HPDE6-E6E7 (cell line): ENCODE measurements around the gene FITM1.

Experiments used
- DNase-seq: peaks from one replicate; pipeline ENCODE4 v3.0.0; 2011; ENCODE audit warnings: missing footprints; ENCODE audit errors: extremely low spot score

Gene FITM1

GRCh38 chr14:24139272-24139934 lies 8.9 kb downstream of the FITM1 start:
- no peak for DNase-seq

GRCh38 chr14:24141097-24141880 lies 10.8 kb downstream of the FITM1 start, which contains the start of gene EMC9:
TSS of gene EMC9 (minus strand) at chr14:24141591. CDS start at chr14:24141304, 287 bp downstream.
- peak; percentile 95 for DNase-seq

GRCh38 chr14:24143511-24143910 lies 13.1 kb downstream of the FITM1 start:
- DNase-seq = no peak

- DNase-seq = no peak
Observed at GRCh38 chr14:24144451-24144850, 14.0 kb downstream of the FITM1 start.

- DNase-seq = no peak
Observed at GRCh38 chr14:24145219-24145618, 14.8 kb downstream of the FITM1 start.

GRCh38 chr14:24145690-24146452 lies 15.4 kb downstream of the FITM1 start:
- no peak for DNase-seq

GRCh38 chr14:24146453-24146977 lies 16.1 kb downstream of the FITM1 start, which contains the start of gene PSME2:
TSS of gene PSME2 (minus strand) at chr14:24146610. CDS start at chr14:24146581, 29 bp downstream.
- DNase-seq = peak; percentile 98

GRCh38 chr14:24146978-24147760 lies 16.7 kb downstream of the FITM1 start, which contains the start of gene RNF31:
TSS of gene RNF31 (plus strand) at chr14:24147498. CDS start at chr14:24147699, 201 bp downstream.
- DNase-seq = peak; percentile 94

GRCh38 chr14:24147761-24148428 lies 17.4 kb downstream of the FITM1 start:
- no peak for DNase-seq

GRCh38 chr14:24149302-24149969 lies 19.0 kb downstream of the FITM1 start:
- DNase-seq = no peak

GRCh38 chr14:24150061-24150460 lies 19.6 kb downstream of the FITM1 start:
- DNase-seq = no peak

GRCh38 chr14:24150567-24150966 lies 20.1 kb downstream of the FITM1 start:
- DNase-seq = no peak

GRCh38 chr14:24150993-24151392 lies 20.5 kb downstream of the FITM1 start:
- DNase-seq = no peak

GRCh38 chr14:24151404-24152080 lies 21.1 kb downstream of the FITM1 start:
- DNase-seq = no peak

- DNase-seq = no peak
Observed at GRCh38 chr14:24155100-24155499, 24.6 kb downstream of the FITM1 start.

GRCh38 chr14:24156840-24157239 lies 26.4 kb downstream of the FITM1 start:
- DNase-seq = no peak

- DNase-seq = no peak
Observed at GRCh38 chr14:24157331-24157730, 26.9 kb downstream of the FITM1 start.

GRCh38 chr14:24159777-24160498 lies 29.5 kb downstream of the FITM1 start:
- no peak for DNase-seq

- DNase-seq = no peak
Observed at GRCh38 chr14:24160499-24160849, 30.0 kb downstream of the FITM1 start.
